CD4-positive, alpha-beta T cell treated with Interleukin-10 for 1 hour (primary cell): ENCODE data around the gene TRMT1.

Experiments used
- DNase-seq: peaks from one replicate; pipeline ENCODE4 v3.0.0-alpha.2; 2020

TRMT1 gene

GRCh38 chr19:13101590-13102415 is 14.7 kb downstream of the TRMT1 start:
- no peak for DNase-seq

GRCh38 chr19:13100841-13101589 is 15.5 kb downstream of the TRMT1 start:
- no peak for DNase-seq

DNA sequence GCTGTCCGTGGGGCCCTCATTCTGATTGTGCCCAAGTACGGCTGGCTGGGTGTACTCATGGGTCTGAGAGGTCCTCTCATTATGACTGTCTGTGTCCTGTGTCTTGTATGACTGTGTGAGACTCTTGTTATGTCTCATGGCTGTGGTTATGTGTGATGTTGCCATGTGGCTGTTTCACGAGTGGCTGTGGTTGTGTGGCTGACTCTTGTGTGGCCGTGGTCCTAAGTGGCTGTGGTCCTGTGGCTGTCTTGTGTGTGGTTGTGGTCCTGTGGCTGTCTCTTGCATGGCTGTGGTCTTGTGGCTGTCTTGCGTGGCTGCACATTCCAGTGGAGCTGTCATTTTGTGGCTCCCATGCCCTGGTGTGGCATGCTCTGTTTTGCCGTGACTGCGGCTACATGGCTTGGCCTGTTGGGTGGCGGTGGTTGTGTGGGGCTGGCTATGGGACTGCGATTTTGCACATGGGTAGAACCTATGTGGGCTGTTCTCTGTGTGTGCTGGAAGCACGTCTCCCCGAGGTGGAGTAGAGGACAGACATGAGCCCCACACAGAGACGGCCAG is 16.4 kb downstream of the TRMT1 start:
- DNase-seq, result peak; percentile 84

DNA sequence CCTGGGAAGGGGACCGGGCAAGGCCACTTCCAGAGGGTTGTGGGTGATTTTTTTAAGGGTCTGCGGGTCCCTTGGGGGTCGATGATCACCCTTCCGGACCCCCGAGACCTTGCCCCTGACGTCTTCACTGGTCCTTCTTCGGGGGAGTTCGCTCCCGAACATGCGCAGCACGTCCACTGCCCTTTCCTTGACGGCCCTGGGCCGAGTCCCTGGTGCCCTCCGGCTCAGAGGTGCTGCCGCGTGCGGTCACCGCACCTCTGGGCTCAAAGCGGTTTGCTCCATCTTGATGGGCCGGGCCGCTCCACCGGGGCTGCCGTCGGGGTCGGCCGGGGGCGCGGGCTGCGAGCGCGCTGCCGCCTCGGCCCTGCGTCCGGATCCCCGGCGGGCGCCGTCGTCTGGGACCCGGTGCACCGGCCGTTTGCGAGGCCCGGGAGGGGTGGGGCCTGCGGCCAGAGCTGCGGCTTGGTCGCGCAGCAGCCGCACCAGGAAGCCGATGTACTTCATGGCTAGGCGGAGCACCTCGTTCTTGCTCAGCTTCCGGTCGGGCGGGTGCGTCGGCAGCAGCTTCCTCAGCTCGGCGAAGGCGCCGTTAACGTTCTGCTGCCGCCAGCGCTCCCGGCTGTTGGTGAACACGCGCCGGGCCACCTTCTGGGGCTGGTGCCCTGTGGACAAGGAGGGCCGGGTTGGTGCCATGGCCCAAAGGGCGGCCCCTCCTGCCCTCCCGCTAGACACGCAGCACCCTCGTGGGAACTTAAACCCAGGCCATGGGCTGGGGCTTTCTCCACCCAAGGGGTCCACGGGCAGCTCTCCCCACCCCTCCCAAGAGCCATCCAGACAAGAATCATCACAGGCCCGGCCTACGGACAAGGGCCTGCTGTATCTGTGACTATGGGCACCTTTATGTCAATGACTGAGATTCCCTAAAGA is 17.2 kb downstream of the TRMT1 start:
- DNase-seq, result peak; percentile 83

GRCh38 chr19:13098277-13099072 is 18.1 kb downstream of the TRMT1 start:
- peak; percentile 50 for DNase-seq

GRCh38 chr19:13097463-13098258 is 18.9 kb downstream of the TRMT1 start:
- DNase-seq, result no peak

DNA sequence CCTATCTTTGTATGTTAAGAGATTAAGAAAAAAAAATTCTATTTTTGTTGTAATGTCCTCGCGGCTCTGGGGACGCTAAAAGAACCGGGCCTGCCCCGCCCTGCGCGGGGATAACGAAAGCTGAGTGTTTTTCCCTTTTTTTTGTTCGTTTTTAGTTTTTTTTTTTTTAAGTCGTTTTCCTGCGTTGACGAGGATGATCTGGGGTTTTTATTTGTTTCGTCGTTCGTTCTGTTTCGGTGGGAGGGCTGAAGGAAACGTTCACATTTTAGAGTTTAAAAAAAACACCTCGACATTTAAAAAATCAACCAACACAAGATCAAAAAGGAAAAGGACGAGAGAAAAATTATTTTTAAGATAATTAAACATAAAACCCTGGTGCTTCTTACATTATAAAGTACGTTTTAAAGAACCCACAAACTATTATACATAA is 19.5 kb downstream of the TRMT1 start:
- DNase-seq, result peak; percentile 31

- DNase-seq, result peak; percentile 22
Measured at GRCh38 chr19:13095934-13096927, 20.3 kb downstream of the TRMT1 start.

DNA sequence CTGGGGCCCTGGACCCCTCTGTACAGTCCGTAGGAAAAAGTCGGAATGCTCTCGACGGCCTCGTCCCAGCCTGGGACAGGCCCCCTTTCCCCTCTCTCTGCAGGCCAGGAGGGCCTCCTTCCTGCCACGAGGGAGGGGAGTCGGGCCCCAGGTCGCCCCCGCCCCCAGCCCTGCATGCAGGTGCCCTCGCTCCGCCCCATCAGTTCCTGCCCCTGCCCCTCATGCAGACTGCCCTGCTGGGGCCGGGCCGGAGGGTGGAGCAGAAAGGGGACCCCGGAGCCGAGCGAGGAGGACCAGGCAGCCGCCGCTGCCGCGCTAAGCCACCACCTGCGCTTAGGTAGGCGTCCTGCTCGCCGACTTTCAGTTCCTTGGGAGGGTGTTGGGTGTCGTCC is 21.2 kb downstream of the TRMT1 start:
- DNase-seq, result no peak

GRCh38 chr19:13094771-13095392 is 21.7 kb downstream of the TRMT1 start:
- DNase-seq, result peak; percentile 21

- DNase-seq, result no peak
Measured at GRCh38 chr19:13094106-13094504, 22.4 kb downstream of the TRMT1 start.

- peak; percentile 86 for DNase-seq
Measured at GRCh38 chr19:13093407-13094105, 23.0 kb downstream of the TRMT1 start.

DNA sequence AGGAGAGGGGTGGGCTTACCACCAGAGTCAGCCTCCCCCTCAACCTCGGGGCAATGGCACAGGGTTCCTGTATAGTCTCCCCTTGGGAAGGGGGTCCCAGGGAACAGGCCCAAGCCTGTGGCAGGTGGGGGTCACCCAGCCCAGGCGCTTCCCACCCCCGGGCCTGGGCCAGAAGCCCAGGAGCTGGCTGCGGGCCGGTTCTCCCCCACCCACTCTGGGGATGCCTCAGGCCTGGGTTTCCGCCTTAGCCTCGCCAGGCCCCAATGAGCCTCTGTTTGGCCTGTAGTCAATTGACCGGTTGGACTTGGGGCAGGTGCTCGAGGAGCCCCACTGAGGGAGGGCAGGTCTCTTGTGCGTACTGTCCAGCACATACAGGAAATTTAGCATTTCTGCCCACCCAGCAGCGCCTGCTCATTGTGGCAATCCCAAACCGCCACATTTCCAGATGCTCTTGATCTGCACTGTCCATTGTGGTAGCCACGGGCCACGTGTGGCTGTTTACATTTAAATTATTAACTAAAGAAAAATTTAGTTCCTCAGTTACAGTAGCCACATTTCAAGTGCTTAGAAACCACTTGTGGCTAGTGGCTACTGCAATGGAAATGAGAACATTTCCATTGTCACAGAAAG is 23.8 kb downstream of the TRMT1 start:
- DNase-seq, result no peak

GRCh38 chr19:13092158-13092543 is 24.4 kb downstream of the TRMT1 start:
- DNase-seq, result no peak

- no peak for DNase-seq
Measured at GRCh38 chr19:13091400-13092157, 25.0 kb downstream of the TRMT1 start.

DNA sequence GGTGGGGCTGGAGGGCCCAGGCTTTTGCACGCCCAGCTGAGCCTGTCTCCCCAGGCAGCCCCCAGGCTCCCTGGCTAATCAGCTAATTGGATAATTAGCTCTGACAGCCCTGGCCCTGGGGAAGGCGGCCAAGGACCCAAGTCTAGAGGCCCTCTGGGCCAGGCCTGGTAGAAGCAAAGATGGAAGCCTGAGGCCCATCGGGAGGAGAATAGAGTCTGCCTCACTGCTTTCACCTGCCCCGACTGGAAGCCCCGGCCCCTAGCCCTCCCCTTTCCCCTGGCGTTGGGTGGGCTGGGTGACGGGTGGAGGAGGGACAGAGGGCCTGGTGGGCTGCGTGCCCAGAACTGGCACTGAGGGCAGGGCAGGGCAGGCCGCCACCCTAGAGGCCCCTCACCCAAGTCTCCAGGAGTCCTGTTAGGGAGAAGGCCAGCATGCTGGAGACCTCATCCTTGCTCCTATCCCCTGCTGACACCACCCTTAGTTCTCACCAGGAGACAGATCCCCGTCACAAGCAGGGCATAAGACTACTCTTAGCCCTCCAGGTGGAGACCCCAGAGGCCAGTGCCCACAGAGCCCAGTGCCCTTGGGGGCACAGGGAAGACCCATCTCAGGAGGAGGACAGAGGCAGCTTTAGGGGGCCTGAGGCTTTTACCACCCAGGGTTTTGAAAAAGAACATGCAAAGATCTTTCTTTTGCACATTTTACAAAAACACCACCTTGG is 25.9 kb downstream of the TRMT1 start:
- no peak for DNase-seq
